Heart right ventricle (tissue), 16 donors: ENCODE measurements around the gene ARFGAP1. TPM values are rescaled to one million over a fixed set of nuclear protein-coding genes. Genes with fewer than 3 reads are reported as not detected.

Experiments
- ATAC-seq, 8 donors: fragments of 200-7000 bp; cut with Tn5 transposase; one replicate each; pipeline ENCODE4 v1.9.1; 2020; ENCODE audit warnings: mild to moderate bottlenecking in 8 of 8, moderate library complexity in 8 of 8, moderate number of reproducible peaks in 1 of 8
- DNase-seq, 2 donors: peaks; one replicate each; pipeline ENCODE4 v3.0.0-alpha.2; 2020
- H3K27ac ChIP-seq, 10 donors: fragments of 200-600 bp; sonication (generic) in 2 of 10; one replicate each; pipeline versions ENCODE4 v1.5.0 to v1.8.0; 2020 to 2022; ENCODE audit warnings: mild to moderate bottlenecking in 3 of 10
- H3K27me3 ChIP-seq, 7 donors: fragments of 200-600 bp; one replicate each; pipeline ENCODE4 v1.8.0; 2021 to 2022; ENCODE audit warnings: mild to moderate bottlenecking in 2 of 7
- H3K36me3 ChIP-seq, 9 donors: fragments of 200-600 bp; sonication (generic) in 1 of 9; one replicate each; pipeline versions ENCODE4 v1.5.0 to v1.8.0; 2020 to 2022; ENCODE audit warnings: mild to moderate bottlenecking in 2 of 9
- H3K4me1 ChIP-seq, 9 donors: fragments of 200-600 bp; sonication (generic) in 1 of 9; one replicate each; pipeline versions ENCODE4 v1.5.0 to v1.8.0; 2020 to 2022; ENCODE audit warnings: mild to moderate bottlenecking in 4 of 9
- H3K4me3 ChIP-seq, 10 donors: fragments of 200-600 bp; sonication (generic) in 2 of 10; one replicate each; pipeline versions ENCODE4 v1.5.0 to v1.8.0; 2020 to 2022; ENCODE audit warnings: mild to moderate bottlenecking in 7 of 10, moderate library complexity in 2 of 10
- H3K9me3 ChIP-seq, 11 donors: fragments of 200-600 bp in 10 of 11; sonication (generic) in 2 of 11; one replicate each; pipeline versions ENCODE4 v1.5.0 to v1.8.0; 2013 to 2022; ENCODE audit warnings: mild to moderate bottlenecking in 2 of 11, control low read depth in 1 of 11, moderate library complexity in 1 of 11
- CTCF ChIP-seq, 9 donors: fragments of 200-600 bp; sonication (generic) in 2 of 9; IDR thresholded peaks; one replicate each; pipeline versions ENCODE4 v1.5.0 to v1.8.0; 2021 to 2022; ENCODE audit warnings: antibody characterized with exemption in 9 of 9, mild to moderate bottlenecking in 5 of 9, moderate library complexity in 1 of 9
- WGBS, 2 donors: extraction: QIAGEN DNeasy Blood & Tissue Kit; methylation state at CpG; one replicate each; pipeline ENCODE4 v1.1.7; 2013; ENCODE audit warnings: inconsistent platforms in 1 of 2; 5-methylcytosine and 5-hydroxymethylcytosine counted together
- intact Hi-C, 10 donors: fragments of 100-400 bp; cut with DNase I; formaldehyde crosslinking; loops; one replicate each; pipeline versions ENCODE4 v1.11.1 to v1.14.2; 2022
- polyA plus RNA-seq, 2 donors: library from polyadenylated mRNA; stranded (reverse); fragments of 200-250 nt; gene quantifications; one replicate each; pipeline ENCODE4 v1.2.3, GENCODE V29; 2013
- total RNA-seq, 10 donors: library from RNA; stranded (reverse); fragmentation: NEBNext Ultra II Directional in 3 of 10; extraction: Animal tissue kit (Norgen Biotek cat#: 25700) in 3 of 10; gene quantifications; one replicate each; pipeline versions ENCODE4 v1.2.1 to v1.2.4, GENCODE V29; 2021 to 2023
- donor health status: Arrhythmogenic right ventricular cardiomyopathy.
- donor health status: ischemic (EF 13 %, LVEDD 7.1; RV severe dilation, severe dysfunction).
- donor health status: healthy with polysubstance abuse.
- donor health status: DM: no; HTN: yes; CAD: no.
- donor health status: DM: no; HTN: no; CAD: no.
- donor health status: ischemic (EF 25% LVEDD 6.9; RV normal size, moderate dysfunction).
- donor health status: ischemic (EF 25% LVEDD 5.7; RV mildly dilated, moderate dysfunction).
- donor health status: healthy.
- donor health status: DM: yes; HTN: yes; CAD: no.
- donor health status: Ischemic cardiomyopathy.
- donor health status: ischemic (EF 35%, LVEDD 5.7; RV mildly dilated, moderate dysfunction).
- donor health status: nonischemic (EF 11% LVEDD 7.7; RV severe dilation, severe dysfunction).
- donor health status: DM: yes; HTN: yes; CAD: no.
- donor health status: PGD.
- donor health status: ischemic (EF 29% LVEDD 5.4; RV normal size, mild dysfunction).
- donor health status: nonischemic (EF 23%, LVEDD 6.1; RV moderate dilation, normal function).

Gene ARFGAP1
- total and polyA plus RNA-seq, 12 donors, result 20.4 to 72.6 (median 32.3) TPM

DNA sequence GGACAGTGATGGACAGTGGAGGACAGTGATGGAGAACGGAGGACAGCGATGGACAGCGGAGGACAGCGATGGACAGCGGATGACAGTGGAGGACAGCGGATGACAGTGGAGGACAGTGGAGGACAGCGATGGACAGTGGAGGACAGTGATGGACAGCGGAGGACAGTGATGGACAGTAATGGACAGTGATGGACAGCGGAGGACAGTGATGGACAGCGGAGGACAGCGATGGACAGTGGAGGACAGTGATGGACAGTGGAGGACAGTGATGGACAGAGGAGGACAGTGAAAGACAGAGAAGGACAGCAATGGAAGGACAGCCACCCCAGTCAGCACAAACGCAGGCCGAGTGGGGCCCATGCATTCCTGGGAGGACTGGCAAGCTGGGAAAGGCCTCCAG is 15.0 kb upstream of the ARFGAP1 start:
- no peaks in the 10 kb centered on the region for H3K36me3 ChIP-seq
- ATAC-seq (no peak), DNase-seq (no peak)
- peaks cover 25 to 92% (median 79%) of the 10 kb centered on the region in 7 donors for H3K27me3 ChIP-seq
- H3K27ac ChIP-seq, result no peak overlapping the region
- peaks cover 0 to 17% (median 9%) of the 10 kb centered on the region in 9 donors for H3K4me1 ChIP-seq
- intact Hi-C loops, result no loop called here
- H3K4me3 ChIP-seq, result no peak overlapping the region
- WGBS, 2 donors, result 94 to 96% methylated on average over 13 of the region's 13 CpGs
- TF ChIP-seq CTCF (IDR thresholded peaks at IDR 0.05), result no peak
- H3K9me3 ChIP-seq, result no peaks in the 10 kb centered on the region

DNA sequence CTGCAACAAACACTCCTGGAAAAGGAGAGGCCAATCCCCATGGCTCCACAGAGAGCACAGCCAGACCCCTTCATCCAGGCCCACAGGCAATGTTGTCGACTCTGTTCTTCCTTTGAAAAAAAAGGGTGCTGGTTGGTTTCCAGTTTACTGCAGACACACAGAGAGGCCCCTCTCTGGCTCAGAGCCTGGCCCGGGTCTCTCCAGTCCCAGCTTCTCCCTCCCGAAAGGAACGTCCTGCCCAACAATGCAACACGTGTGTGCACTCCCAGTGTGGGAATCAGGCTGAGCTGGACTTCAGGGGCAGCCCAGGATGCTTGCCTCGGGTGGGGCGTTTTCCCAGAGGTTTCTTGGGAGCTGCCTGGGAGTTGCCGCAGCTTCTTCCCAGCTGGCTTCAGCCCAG is 13.8 kb upstream of the ARFGAP1 start:
- DNase-seq, result no peak
- 39% methylated on average over 8 of the region's 8 CpGs for WGBS, 2 donors
- H3K27me3 ChIP-seq, result peaks cover 20 to 91% (median 78%) of the 10 kb centered on the region in 7 donors
- no peak for ATAC-seq
- peaks cover 0 to 8% (median under 1%) of the 10 kb centered on the region in 9 donors for H3K4me1 ChIP-seq
- H3K4me3 ChIP-seq, result no peak overlapping the region
- intact Hi-C loops, result no loop called here
- no peak for TF ChIP-seq CTCF (IDR thresholded peaks at IDR 0.05)
- H3K9me3 ChIP-seq, result no peaks in the 10 kb centered on the region
- H3K27ac ChIP-seq, result no peak overlapping the region
- no peaks in the 10 kb centered on the region for H3K36me3 ChIP-seq

GRCh38 chr20:63259734-63260460 is 12.7 kb upstream of the ARFGAP1 start:
- no peaks in the 10 kb centered on the region for H3K9me3 ChIP-seq
- no peak overlapping the region for H3K4me3 ChIP-seq
- no peak for DNase-seq
- 83 to 84% methylated on average over 25 of the region's 25 CpGs for WGBS, 2 donors
- no peaks in the 10 kb centered on the region for H3K4me1 ChIP-seq
- intact Hi-C loops, result no loop called here
- H3K36me3 ChIP-seq, result no peaks in the 10 kb centered on the region
- no peak for TF ChIP-seq CTCF (IDR thresholded peaks at IDR 0.05)
- ATAC-seq, result peak in 1 of 8 donors; percentile 18
- H3K27ac ChIP-seq, result no peak overlapping the region
- peaks cover 10 to 91% (median 78%) of the 10 kb centered on the region in 7 donors for H3K27me3 ChIP-seq

DNA sequence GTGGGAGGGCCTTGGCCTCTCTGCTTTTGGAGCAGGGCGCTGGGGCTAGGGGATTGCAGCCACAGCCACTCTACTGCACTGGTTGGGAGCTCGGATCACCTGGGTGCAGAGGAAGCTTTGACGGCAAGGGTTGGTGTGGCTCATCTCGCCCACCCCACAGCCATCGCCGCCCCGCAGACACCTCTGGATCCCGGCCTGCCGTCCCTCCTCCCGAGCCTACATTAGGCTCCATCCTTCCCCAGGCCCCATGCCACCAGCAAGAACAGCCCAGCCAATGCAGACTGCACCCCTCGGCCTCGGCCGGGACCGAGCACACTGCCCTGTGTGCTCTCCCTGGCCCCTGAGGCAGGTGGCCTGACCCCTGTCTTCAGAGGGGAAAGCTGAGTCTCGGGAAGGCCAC is 12.1 kb upstream of the ARFGAP1 start:
- Histone ChIP-seq H3K4me1 (no peaks in the 10 kb centered on the region), H3K4me3 (no peak overlapping the region), H3K36me3 (no peaks in the 10 kb centered on the region), H3K27ac (no peak overlapping the region), H3K9me3 (no peaks in the 10 kb centered on the region), H3K27me3 (peaks cover 8 to 91% (median 78%) of the 10 kb centered on the region in 7 donors)
- WGBS, 2 donors, result 81 to 86% methylated on average over 15 of the region's 15 CpGs
- no peak for ATAC-seq
- DNase-seq, result no peak
- intact Hi-C loops, result no loop called here
- TF ChIP-seq CTCF (IDR thresholded peaks at IDR 0.05), result no peak
